OCI-LY3 (cell line): ENCODE results near the gene ZC3H12D.

Experiments
- H2AFZ ChIP-seq: fragments of 200-600, 300-600 bp; shearing (Covaris generic); 2 replicates; pipeline ENCODE4 v1.6.0; 2014; ENCODE audit warnings: antibody characterized with exemption, low read depth, low read length
- H3K27ac ChIP-seq: fragments of 200-600, 300-600 bp; sonication (generic); 2 replicates; pipeline ENCODE4 v1.5.1; 2014; ENCODE audit warnings: mild to moderate bottlenecking, low read length, moderate library complexity, mixed read lengths
- H3K27me3 ChIP-seq: fragments of 200-600, 300-600 bp; sonication (generic); 2 replicates; pipeline ENCODE4 v1.6.1; 2014; ENCODE audit warnings: low read depth, low read length, mixed read lengths
- H3K36me3 ChIP-seq: fragments of 200-600, 300-600 bp; sonication (generic); replicated peaks from 2 replicates; pipeline ENCODE3; 2014; ENCODE audit warnings: low read depth, low read length, mixed read lengths
- H3K4me1 ChIP-seq: fragments of 300-600, 200-600 bp; sonication (generic); 2 replicates; pipeline ENCODE4 v1.6.1; 2014; ENCODE audit warnings: low read length, mixed read lengths
- H3K4me2 ChIP-seq: fragments of 200-600, 300-600 bp; sonication (generic); 2 replicates; pipeline ENCODE4 v1.6.1; 2014; ENCODE audit warnings: low read length, mixed read lengths
- H3K4me3 ChIP-seq: fragments of 300-600, 200-600 bp; sonication (generic); 2 replicates; pipeline ENCODE4 v1.5.1; 2014; ENCODE audit warnings: antibody characterized with exemption, mild to moderate bottlenecking, low read length, moderate library complexity
- H3K79me2 ChIP-seq: fragments of 300-600, 200-600 bp; shearing (Covaris generic); 2 replicates; pipeline ENCODE4 v1.6.1; 2014; ENCODE audit warnings: mild to moderate bottlenecking, low read length, mixed read lengths
- H3K9ac ChIP-seq: fragments of 300-600, 200-600 bp; shearing (Covaris generic); 2 replicates; pipeline ENCODE4 v1.6.0; 2014; ENCODE audit warnings: mild to moderate bottlenecking, low read length, moderate library complexity
- H3K9me3 ChIP-seq: fragments of 200-600, 300-600 bp; shearing (Covaris generic); 2 replicates; pipeline ENCODE4 v1.6.1; 2014; ENCODE audit warnings: low read length, mixed read lengths; ENCODE audit not compliant: insufficient read depth
- H4K20me1 ChIP-seq: fragments of 200-600, 300-600 bp; sonication (generic); 2 replicates; pipeline ENCODE4 v1.6.1; 2016; ENCODE audit warnings: low read length, mixed read lengths; ENCODE audit not compliant: insufficient read depth
- EZH2phosphoT487 ChIP-seq: fragments of 200-600 bp; shearing (Covaris generic); IDR thresholded peaks from 2 replicates; pipeline ENCODE4 v1.6.1; 2018; ENCODE audit warnings: antibody characterized with exemption, mixed run types, low read depth
- TF ChIP-seq, protein P1 (sequence below): fragments of 200-600, 300-600 bp; sonication (generic); IDR thresholded peaks from 2 replicates; pipeline ENCODE4 v1.5.1; 2014; ENCODE audit warnings: antibody characterized with exemption, low read length, low read depth

Gene ZC3H12D

GRCh38 chr6:149471801-149472200, 13.0 kb downstream of the ZC3H12D start:
- H3K9ac ChIP-seq = peak overlapping the region; percentile 61
- H3K27me3 ChIP-seq = no peaks in the 10 kb centered on the region
- TF ChIP-seq, protein P1, sequence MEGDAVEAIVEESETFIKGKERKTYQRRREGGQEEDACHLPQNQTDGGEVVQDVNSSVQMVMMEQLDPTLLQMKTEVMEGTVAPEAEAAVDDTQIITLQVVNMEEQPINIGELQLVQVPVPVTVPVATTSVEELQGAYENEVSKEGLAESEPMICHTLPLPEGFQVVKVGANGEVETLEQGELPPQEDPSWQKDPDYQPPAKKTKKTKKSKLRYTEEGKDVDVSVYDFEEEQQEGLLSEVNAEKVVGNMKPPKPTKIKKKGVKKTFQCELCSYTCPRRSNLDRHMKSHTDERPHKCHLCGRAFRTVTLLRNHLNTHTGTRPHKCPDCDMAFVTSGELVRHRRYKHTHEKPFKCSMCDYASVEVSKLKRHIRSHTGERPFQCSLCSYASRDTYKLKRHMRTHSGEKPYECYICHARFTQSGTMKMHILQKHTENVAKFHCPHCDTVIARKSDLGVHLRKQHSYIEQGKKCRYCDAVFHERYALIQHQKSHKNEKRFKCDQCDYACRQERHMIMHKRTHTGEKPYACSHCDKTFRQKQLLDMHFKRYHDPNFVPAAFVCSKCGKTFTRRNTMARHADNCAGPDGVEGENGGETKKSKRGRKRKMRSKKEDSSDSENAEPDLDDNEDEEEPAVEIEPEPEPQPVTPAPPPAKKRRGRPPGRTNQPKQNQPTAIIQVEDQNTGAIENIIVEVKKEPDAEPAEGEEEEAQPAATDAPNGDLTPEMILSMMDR = no peak
- no peak for TF ChIP-seq EZH2phosphoT487
- peaks cover 95% of the 10 kb centered on the region for H3K79me2 ChIP-seq
- H3K4me1 ChIP-seq = peaks cover 94% of the 10 kb centered on the region
- H3K9me3 ChIP-seq = peaks cover 5% of the 10 kb centered on the region; the same call in 1 of the 2 replicates
- no peak overlapping the region for H2AFZ ChIP-seq
- H3K36me3 ChIP-seq = peaks cover 32% of the 10 kb centered on the region
- peak overlapping the region; percentile 98 for H3K27ac ChIP-seq
- H3K4me2 ChIP-seq = peak overlapping the region; percentile 91
- peaks cover 37% of the 10 kb centered on the region for H4K20me1 ChIP-seq
- peak overlapping the region; percentile 61; the same call in 1 of the 2 replicates for H3K4me3 ChIP-seq

DNA sequence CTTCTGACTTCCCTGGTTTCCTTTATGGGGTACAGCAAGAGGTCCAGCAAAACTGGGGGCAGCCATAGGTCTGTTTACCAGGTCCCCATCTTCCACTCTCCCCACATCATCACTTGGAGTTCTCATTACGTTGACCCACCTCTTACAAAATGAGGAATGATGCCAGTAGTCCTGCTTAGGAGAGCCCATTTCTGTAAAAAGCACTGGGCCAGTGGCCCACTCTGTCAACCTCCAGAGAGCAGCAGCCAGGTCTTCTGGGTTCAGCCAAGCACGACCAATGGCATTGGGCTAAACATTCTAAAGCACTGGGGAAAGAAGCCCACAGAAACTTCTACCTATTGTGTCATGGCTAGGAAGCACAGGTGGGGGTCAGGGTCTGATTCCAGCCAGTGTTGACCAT, 13.9 kb downstream of the ZC3H12D start:
- H3K4me2 ChIP-seq = peak overlapping the region; percentile 91

GRCh38 chr6:149468179-149468578, 16.6 kb downstream of the ZC3H12D start:
- H4K20me1 ChIP-seq = peaks cover 32% of the 10 kb centered on the region
- peak overlapping the region; percentile 94 for H3K9ac ChIP-seq
- peaks cover 5% of the 10 kb centered on the region; the same call in 1 of the 2 replicates for H3K9me3 ChIP-seq
- no peak overlapping the region for H2AFZ ChIP-seq
- H3K27me3 ChIP-seq = no peaks in the 10 kb centered on the region
- peak overlapping the region; percentile 98 for H3K4me2 ChIP-seq
- H3K4me3 ChIP-seq = peak overlapping the region; percentile 72
- H3K27ac ChIP-seq = peak overlapping the region; percentile 100
- TF ChIP-seq, protein P1 = no peak
- no peak for TF ChIP-seq EZH2phosphoT487
- H3K4me1 ChIP-seq = peaks cover 74% of the 10 kb centered on the region
- H3K36me3 ChIP-seq = peaks cover 45% of the 10 kb centered on the region
- peaks cover 95% of the 10 kb centered on the region for H3K79me2 ChIP-seq

More for the DNA sequence above, 13.9 kb downstream of the ZC3H12D start:
- peaks cover 95% of the 10 kb centered on the region for H3K79me2 ChIP-seq
- TF ChIP-seq EZH2phosphoT487 = no peak
- TF ChIP-seq, protein P1 = no peak
- peak overlapping the region; percentile 98 for H3K27ac ChIP-seq
- H3K9ac ChIP-seq = peak overlapping the region; percentile 61; the same call in 1 of the 2 replicates
- no peak overlapping the region for H3K4me3 ChIP-seq
- H3K9me3 ChIP-seq = peaks cover 5% of the 10 kb centered on the region; the same call in 1 of the 2 replicates
- no peaks in the 10 kb centered on the region for H3K27me3 ChIP-seq
- H4K20me1 ChIP-seq = peaks cover 34% of the 10 kb centered on the region
- H3K36me3 ChIP-seq = peaks cover 32% of the 10 kb centered on the region
- H2AFZ ChIP-seq = no peak overlapping the region
- peaks cover 94% of the 10 kb centered on the region for H3K4me1 ChIP-seq

DNA sequence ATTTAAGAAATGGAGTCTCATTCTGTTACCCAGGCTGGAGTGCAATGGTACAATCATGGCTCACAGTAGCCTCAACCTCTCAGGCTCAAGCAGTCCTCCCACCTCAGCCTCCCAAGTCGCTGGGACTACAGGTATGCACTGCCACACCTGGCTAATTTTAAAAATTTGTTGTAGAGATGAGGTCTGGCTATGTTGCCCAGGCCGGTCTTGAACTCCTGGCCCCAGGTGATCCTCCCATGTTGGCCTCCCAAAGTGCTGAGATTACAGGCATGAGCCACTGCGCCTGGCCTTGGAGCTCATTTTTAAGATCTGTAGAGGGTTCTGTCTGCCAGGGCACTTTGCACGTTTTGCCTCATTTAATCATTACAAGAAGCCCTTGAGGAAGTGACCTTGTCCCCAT, 17.5 kb downstream of the ZC3H12D start:
- Histone ChIP-seq H3K27me3 (no peaks in the 10 kb centered on the region), H3K9ac (peak overlapping the region; percentile 94), H3K4me3 (peak overlapping the region; percentile 72), H4K20me1 (peaks cover 34% of the 10 kb centered on the region), H2AFZ (no peak overlapping the region), H3K9me3 (peaks cover 5% of the 10 kb centered on the region; the same call in 1 of the 2 replicates), H3K27ac (peak overlapping the region; percentile 100), H3K36me3 (peaks cover 46% of the 10 kb centered on the region), H3K4me1 (peaks cover 65% of the 10 kb centered on the region), H3K4me2 (peak overlapping the region; percentile 98), H3K79me2 (peaks cover 95% of the 10 kb centered on the region)
- TF ChIP-seq, protein P1 = no peak
- no peak for TF ChIP-seq EZH2phosphoT487
